OCI-LY1 (cell line): ENCODE measurements around the gene GTF2E1.

Experiments used
- H2AFZ ChIP-seq: fragments of 200-600 bp; sonication (generic), shearing (Covaris generic); 2 replicates; pipeline ENCODE4 v1.6.0; 2014; ENCODE audit warnings: antibody characterized with exemption, mild to moderate bottlenecking, low read length
- H3F3A ChIP-seq: fragments of 200-600 bp; sonication (generic), shearing (Covaris generic); 2 replicates; pipeline ENCODE4 v1.6.0; 2014; ENCODE audit warnings: mild to moderate bottlenecking, antibody characterized with exemption, low read length, moderate library complexity; ENCODE audit not compliant: insufficient read depth
- H3K27ac ChIP-seq: fragments of 200-600 bp; sonication (generic); 2 replicates; pipeline ENCODE4 v1.5.1; 2014; ENCODE audit warnings: low read length, mixed run types, mild to moderate bottlenecking, low read depth; ENCODE audit not compliant: poor library complexity, severe bottlenecking
- H3K27me3 ChIP-seq: fragments of 200-600 bp; sonication (generic); 2 replicates; pipeline ENCODE4 v1.6.0; 2014; ENCODE audit warnings: antibody characterized with exemption, mild to moderate bottlenecking, low read length, moderate library complexity; ENCODE audit not compliant: insufficient read depth
- H3K36me3 ChIP-seq: fragments of 200-600 bp; sonication (generic); 2 replicates; pipeline ENCODE4 v1.6.1; 2014; ENCODE audit warnings: mild to moderate bottlenecking, antibody characterized with exemption, low read length, moderate library complexity, mixed read lengths; ENCODE audit not compliant: insufficient read depth
- H3K4me1 ChIP-seq: fragments of 200-600 bp; sonication (generic); 2 replicates; pipeline ENCODE4 v1.5.1; 2014; ENCODE audit warnings: mild to moderate bottlenecking, low read length, moderate library complexity; ENCODE audit not compliant: insufficient read depth, severe bottlenecking
- H3K4me2 ChIP-seq: fragments of 200-600 bp; sonication (generic), shearing (Covaris generic); 2 replicates; pipeline ENCODE4 v1.6.1; 2014; ENCODE audit warnings: low read length
- H3K4me3 ChIP-seq: fragments of 200-600 bp; sonication (generic); 2 replicates; pipeline ENCODE4 v1.5.1; 2014; ENCODE audit warnings: low read length, low read depth, mild to moderate bottlenecking, mixed read lengths; ENCODE audit not compliant: poor library complexity, severe bottlenecking
- H3K79me2 ChIP-seq: fragments of 200-600 bp; shearing (Covaris generic); 2 replicates; pipeline ENCODE4 v1.6.1; 2016; ENCODE audit warnings: mixed run types, low read length, mixed read lengths; ENCODE audit not compliant: insufficient read depth
- H3K9ac ChIP-seq: fragments of 200-600 bp; sonication (generic), shearing (Covaris generic); 2 replicates; pipeline ENCODE4 v1.6.1; 2014; ENCODE audit warnings: mild to moderate bottlenecking, low read length, mixed read lengths
- H3K9me2 ChIP-seq: fragments of 200-600 bp; sonication (generic), shearing (Covaris generic); 2 replicates; pipeline ENCODE4 v1.6.1; 2014; ENCODE audit warnings: low read depth, mild to moderate bottlenecking, low read length, mixed read lengths
- H3K9me3 ChIP-seq: fragments of 200-600 bp; shearing (Covaris generic); 2 replicates; pipeline ENCODE4 v1.6.1; 2014; ENCODE audit warnings: low read length, mixed read lengths
- H4K20me1 ChIP-seq: fragments of 200-600 bp; sonication (generic), shearing (Covaris generic); 2 replicates; pipeline ENCODE4 v1.6.0; 2016; ENCODE audit warnings: mild to moderate bottlenecking, low read length; ENCODE audit not compliant: insufficient read depth
- CTCF ChIP-seq: fragments of 200-600 bp; sonication (generic), shearing (Covaris generic); IDR thresholded peaks from 2 replicates; pipeline ENCODE4 v1.5.1; 2017; ENCODE audit warnings: mild to moderate bottlenecking, antibody characterized with exemption, low read length, moderate library complexity, mixed read lengths
- EZH2 ChIP-seq: fragments of 200-600 bp; sonication (generic), shearing (Covaris generic); IDR thresholded peaks from 2 replicates; pipeline ENCODE4 v1.8.0; 2017; ENCODE audit warnings: borderline replicate concordance, mixed run types, mild to moderate bottlenecking, antibody characterized with exemption, low read length, moderate library complexity, mixed read lengths

Gene GTF2E1

GRCh38 chr3:120793601-120794000 lies 51.1 kb downstream of the GTF2E1 start:
- Histone ChIP-seq H4K20me1 (no peaks in the 10 kb centered on the region), H2AFZ (no peak overlapping the region), H3K9me2 (no peaks in the 10 kb centered on the region), H3K36me3 (no peaks in the 10 kb centered on the region), H3K4me1 (no peaks in the 10 kb centered on the region), H3K4me3 (no peak overlapping the region), H3K9me3 (no peaks in the 10 kb centered on the region), H3K79me2 (no peaks in the 10 kb centered on the region), H3K27me3 (no peaks in the 10 kb centered on the region), H3K9ac (no peak overlapping the region), H3F3A (no peaks in the 10 kb centered on the region), H3K4me2 (no peak overlapping the region), H3K27ac (no peak overlapping the region)
- TF ChIP-seq EZH2 (no peak), CTCF (no peak)

- Histone ChIP-seq H3K79me2 (no peaks in the 10 kb centered on the region), H3K4me1 (no peaks in the 10 kb centered on the region), H3K4me3 (no peak overlapping the region), H3K4me2 (no peak overlapping the region), H3K9ac (no peak overlapping the region), H3K9me2 (no peaks in the 10 kb centered on the region), H4K20me1 (no peaks in the 10 kb centered on the region), H3K36me3 (no peaks in the 10 kb centered on the region), H3F3A (no peaks in the 10 kb centered on the region), H3K9me3 (no peaks in the 10 kb centered on the region), H3K27ac (no peak overlapping the region), H2AFZ (no peak overlapping the region), H3K27me3 (no peaks in the 10 kb centered on the region)
- TF ChIP-seq CTCF (peak; percentile 85), EZH2 (no peak)
These were observed 52.6 kb downstream of the GTF2E1 start for GRCh38 chr3:120795017-120795648.

GRCh38 chr3:120795959-120796358 lies 53.4 kb downstream of the GTF2E1 start:
- TF ChIP-seq CTCF (no peak), EZH2 (no peak)
- Histone ChIP-seq H2AFZ (no peak overlapping the region), H3K4me1 (no peaks in the 10 kb centered on the region), H3K4me3 (no peak overlapping the region), H3K4me2 (no peak overlapping the region), H3F3A (no peaks in the 10 kb centered on the region), H3K9me3 (no peaks in the 10 kb centered on the region), H3K27ac (no peak overlapping the region), H4K20me1 (no peaks in the 10 kb centered on the region), H3K27me3 (no peaks in the 10 kb centered on the region), H3K36me3 (no peaks in the 10 kb centered on the region), H3K79me2 (no peaks in the 10 kb centered on the region), H3K9ac (no peak overlapping the region), H3K9me2 (no peaks in the 10 kb centered on the region)
